Activated CD8-positive, alpha-beta memory T cell treated with anti-CD3 and anti-CD28 coated beads, Interleukin-2, amount 50 U/mL, for 4 hours (primary cell): Measurements from ENCODE around the gene RECK.
"Not testable (repeated sequence)": the region's sequence is repeated elsewhere in the genome, so short reads cannot be mapped to it uniquely, and the experiment has no call there.

Experiments used
- DNase-seq: peaks from one replicate; pipeline ENCODE4 v3.0.0-alpha.2; 2020

RECK gene, protein sequence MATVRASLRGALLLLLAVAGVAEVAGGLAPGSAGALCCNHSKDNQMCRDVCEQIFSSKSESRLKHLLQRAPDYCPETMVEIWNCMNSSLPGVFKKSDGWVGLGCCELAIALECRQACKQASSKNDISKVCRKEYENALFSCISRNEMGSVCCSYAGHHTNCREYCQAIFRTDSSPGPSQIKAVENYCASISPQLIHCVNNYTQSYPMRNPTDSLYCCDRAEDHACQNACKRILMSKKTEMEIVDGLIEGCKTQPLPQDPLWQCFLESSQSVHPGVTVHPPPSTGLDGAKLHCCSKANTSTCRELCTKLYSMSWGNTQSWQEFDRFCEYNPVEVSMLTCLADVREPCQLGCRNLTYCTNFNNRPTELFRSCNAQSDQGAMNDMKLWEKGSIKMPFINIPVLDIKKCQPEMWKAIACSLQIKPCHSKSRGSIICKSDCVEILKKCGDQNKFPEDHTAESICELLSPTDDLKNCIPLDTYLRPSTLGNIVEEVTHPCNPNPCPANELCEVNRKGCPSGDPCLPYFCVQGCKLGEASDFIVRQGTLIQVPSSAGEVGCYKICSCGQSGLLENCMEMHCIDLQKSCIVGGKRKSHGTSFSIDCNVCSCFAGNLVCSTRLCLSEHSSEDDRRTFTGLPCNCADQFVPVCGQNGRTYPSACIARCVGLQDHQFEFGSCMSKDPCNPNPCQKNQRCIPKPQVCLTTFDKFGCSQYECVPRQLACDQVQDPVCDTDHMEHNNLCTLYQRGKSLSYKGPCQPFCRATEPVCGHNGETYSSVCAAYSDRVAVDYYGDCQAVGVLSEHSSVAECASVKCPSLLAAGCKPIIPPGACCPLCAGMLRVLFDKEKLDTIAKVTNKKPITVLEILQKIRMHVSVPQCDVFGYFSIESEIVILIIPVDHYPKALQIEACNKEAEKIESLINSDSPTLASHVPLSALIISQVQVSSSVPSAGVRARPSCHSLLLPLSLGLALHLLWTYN

DNA sequence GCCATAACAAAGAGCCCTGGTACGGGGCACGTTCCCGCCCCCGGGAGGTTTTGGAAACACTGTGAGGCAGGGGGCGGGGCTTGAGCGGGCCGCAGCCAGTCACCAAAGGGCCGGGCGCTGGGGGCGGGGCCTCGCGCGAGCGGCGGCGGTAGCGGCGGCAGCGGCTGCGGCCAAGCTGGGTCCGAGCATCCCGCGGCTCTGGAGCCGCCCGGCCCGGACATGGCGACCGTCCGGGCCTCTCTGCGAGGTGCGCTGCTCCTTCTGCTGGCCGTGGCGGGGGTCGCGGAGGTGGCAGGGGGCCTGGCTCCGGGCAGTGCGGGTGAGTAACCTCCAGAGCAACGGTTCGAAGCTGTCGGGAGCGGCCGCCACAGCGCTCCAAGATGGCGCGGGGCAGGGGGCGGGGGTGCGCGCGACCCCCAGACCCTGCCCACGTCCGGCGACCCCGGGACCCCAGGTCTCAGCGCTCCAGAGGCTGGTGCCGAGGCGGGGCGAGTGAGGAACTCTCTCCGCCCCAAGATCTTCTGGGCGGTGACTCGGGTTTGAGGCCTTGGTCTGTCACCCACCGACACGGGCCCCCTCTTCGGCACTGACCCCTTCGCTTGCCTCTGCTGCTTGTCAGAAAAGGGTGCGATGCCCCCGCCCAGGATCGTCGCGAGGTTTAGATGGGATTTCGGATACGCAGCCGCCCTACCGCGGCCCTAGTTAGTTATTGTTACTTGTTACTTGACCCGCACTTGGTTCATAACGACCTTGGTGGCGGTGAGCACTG, at the start of gene RECK:
Gene RECK (plus strand): TSS at position 134 of the 769 bp plus-strand sequence. CDS start 86 bp downstream, at position 220.
- peak; percentile 90 for DNase-seq

DNA sequence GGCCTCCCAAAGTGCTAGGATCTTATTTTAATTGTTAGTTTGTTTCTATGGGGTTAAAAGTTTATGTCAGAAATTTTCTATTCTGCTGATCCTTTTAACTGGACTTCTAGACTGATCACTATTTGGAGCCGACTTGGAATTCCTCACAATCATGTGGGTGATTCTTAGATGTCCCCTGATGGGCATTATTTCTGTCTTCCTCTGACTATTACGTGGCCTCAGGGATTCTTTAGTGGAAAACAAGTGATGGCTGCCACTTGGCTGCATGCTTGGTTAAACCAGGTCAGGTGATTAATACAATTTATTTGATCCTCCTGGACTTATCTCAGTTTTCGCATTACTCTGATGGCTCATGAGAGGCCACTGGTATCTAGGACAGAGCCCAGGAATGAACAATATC, 46.6 kb upstream of the RECK start:
- DNase-seq, result no peak

DNA sequence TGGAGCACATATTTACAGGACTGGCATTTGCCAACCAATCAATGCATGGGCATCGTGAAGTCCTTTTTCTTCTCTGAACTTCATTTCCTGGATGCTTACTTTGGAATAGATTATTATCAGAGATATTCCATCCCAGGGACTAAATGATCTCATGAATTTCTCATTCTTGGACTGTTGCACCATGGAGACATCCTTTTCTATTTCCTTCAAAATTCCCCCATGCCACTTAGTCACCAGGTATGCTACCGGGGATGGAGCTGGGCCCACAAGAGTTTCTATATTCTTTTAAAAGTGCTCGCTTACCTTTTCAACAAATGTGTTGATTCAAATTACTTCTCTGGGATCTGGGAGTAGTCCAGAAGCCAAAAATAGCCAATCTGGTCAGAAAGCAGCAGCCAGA, 43.6 kb upstream of the RECK start:
- DNase-seq, result not testable (repeated sequence)

DNA sequence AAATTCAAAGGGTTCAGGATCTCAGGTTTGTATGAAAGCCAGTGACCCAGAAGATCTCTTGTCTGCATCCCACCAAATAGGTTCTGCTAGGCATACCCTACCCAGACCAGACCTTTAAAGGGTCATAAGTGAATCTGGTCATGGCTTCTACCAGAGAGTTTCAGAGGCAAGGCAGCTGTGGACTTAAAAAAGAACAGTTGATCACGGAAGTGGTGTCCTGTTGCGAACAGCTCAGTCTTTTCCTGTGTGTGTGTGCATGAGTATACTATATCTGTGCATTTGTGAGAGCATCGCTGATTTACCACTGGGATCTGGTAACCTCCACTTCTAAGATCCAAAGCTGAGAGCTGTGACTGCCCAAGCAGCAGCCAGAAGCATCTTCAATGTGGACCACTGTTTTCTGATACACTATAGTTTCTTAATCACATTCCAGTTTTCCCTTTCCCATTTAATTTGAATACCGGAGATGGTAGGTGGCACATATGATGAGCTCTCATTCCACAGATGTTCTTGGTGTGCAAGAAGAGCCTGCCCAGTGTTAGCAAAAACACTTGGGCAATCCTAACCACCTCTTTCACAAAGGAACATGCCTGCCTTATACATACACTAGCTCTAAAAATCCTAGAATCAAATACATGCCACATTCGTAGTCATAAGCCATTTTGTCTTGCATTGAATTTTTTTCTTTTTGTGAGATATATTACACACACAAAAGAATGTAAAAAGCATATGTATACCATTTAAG, 42.6 kb upstream of the RECK start:
- no peak for DNase-seq

DNA sequence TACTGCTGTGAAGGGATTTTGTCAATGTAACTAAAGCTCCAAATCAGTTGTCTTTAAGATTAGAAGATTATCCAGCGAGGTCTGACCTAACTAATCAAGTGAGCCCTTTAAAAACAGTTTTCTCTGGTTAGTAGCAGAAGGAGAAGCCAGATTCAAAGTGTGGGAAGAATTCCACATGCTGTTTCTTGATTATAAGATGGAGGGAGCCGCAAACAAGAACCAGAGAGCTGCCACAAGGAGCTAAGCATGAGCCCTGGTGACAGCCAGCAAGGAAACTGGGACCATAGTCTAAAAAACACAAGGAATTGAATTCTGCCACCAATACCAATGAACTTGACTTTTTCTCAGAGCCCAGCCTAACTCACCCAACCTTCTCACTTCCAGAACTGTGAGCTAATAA, 41.8 kb upstream of the RECK start:
- no peak for DNase-seq

DNA sequence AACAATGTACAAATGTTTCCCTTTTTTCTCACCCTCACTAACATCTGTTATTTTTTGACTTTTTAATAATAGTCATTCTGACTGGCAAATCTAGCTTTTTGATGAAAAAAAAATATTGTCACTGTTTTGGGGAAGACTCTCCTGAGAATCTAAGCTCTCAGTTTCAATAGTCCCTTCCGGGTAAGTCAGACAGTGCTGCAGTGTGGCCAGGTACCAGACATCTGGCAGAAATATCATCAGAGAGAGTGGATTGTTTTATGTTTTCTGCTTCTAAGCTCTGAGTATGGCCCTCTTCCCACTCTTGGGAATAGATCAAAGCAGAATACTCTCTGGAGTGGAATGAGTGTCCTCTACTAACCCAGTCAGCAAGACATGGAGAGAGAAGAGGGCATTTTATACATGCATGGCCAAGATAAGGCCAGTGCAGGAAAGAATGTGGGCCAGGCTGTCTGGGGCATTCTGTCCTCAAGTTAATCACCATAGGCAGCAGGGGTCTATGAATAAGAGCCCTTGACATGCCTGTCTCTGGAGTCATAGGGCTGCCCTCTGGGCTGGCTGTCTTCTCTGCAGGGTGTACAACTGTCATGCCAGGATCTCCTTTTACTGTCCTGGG, 40.2 kb upstream of the RECK start:
- DNase-seq, result no peak

DNA sequence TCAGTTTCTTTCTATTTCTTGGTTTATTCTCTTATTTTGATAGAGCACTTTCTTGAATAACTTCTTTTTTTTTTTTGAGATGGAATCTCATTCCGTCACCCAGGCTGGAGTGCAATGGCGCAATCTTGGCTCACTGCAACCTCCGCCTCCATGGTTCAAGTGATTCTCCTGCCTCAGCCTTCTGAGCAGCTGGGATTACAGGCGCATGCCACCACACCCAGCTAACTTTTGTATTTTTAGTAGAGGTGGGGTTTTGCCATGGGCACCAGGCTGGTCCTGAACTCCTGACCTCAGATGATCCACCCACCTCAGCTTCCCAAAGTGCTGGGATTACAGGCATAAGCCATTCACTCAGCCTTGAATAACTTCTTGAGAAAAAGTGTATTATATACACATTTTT, 39.7 kb upstream of the RECK start:
- DNase-seq, result not testable (repeated sequence)

DNA sequence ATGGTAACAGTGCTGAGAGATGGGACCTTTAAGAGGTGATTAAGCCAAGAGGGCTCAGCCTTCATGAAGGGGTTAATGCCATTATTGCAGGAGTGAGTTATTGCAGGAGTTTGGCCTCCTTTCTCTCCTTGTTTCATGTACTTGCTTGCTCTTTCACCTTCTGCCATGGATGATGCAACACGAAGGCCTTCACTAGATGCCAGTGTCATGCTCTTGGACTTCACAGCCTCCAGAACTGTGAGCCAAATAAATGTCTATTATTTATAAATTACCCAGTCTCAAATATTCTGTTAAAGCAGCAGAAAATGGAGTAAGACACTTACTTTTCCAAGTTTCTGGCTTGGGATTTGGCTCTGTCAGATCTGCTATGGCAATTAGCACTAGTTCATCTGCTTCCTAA, 38.4 kb upstream of the RECK start:
- no peak for DNase-seq

DNA sequence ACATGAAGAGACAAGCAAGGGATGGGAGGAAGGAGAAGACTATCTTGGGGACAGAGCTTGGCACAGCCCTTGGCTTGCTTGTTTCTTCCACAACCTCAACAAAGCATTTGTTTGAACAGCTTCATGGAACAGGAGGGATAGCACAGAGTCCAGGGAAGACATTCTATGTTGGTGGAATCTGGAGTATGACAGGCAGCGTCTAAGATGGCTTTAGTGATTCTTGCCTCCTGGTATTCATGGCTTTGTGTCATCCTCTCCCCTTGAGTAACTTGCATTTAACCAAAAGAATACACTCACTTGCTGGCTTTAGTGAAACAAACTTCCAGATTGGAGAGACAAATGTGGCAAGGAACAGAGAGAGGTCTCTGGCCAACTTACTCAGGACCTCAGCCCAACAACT, 30.8 kb upstream of the RECK start:
- DNase-seq, result no peak

DNA sequence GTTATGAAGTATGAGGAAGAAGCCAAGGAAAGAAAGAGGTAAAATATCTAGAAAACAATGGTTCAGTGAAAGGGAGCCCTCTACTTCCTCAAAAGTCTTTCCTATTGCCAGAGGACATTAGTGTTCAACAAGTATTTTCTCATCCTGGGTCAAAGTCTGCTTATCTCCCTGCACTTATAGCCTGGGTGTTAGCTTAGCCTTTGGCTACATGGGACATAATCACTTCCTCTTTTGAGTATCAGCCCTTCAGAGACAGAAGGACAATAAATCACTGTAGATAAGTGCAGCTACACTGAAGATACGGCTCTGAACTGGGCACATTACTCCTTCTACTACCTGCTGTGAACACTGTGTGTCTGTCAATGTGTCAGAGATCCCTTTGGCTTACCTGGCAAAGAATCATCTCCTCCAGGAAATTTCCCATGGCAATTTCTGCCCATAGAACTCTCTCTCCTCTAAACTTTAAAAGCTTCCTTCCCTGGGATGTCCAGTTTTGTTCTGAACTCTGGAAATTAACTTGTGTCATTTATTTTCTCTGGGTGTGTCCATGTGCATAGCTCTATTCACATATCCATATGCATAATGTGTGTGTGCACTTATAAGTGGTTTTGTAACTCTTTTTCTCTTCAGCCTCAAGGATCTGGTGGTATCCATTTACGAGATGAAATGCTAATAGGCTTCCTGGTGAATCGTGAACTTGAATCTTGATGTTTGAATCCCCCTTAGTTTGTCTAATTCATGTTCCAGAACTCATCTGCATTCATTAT, 30.0 kb upstream of the RECK start:
- no peak for DNase-seq

DNA sequence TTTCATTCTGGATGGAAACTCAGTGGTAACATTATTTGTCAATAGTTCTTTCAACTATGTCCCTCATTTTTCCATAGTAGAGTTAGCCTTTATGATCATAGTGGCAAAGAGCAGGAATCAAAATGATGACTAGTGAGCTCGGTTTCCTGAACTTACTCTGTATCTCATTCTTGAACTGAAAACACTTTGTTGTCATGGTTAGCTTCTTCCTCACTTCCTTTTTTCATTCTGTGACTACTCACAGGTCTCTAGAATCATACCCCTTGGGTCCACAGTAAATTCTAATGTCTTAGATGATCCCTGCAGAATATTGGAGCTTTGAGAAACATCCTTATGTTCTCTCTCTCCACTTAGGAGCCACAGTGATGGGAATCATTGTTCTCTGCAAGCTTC, 29.4 kb upstream of the RECK start:
- DNase-seq, result no peak

DNA sequence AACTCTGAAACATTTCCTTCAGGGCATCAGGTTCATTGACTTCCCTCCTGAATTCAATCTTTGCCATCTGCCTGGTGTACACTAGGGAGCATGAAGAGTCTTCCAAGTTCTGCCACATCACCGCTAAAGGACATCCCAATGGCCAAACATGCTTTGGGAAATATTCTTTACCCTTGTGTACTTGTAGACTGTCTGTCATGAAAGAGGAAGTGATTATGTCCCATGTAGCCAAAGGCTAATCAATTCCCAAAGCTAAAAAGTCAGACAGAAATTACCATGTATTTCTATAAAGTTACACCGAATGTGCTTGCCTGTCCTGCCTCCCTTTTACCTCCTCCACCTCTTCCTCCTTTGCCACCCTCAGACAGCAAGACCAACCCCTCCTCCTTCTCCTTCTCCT, 28.9 kb upstream of the RECK start:
- DNase-seq, result no peak

DNA sequence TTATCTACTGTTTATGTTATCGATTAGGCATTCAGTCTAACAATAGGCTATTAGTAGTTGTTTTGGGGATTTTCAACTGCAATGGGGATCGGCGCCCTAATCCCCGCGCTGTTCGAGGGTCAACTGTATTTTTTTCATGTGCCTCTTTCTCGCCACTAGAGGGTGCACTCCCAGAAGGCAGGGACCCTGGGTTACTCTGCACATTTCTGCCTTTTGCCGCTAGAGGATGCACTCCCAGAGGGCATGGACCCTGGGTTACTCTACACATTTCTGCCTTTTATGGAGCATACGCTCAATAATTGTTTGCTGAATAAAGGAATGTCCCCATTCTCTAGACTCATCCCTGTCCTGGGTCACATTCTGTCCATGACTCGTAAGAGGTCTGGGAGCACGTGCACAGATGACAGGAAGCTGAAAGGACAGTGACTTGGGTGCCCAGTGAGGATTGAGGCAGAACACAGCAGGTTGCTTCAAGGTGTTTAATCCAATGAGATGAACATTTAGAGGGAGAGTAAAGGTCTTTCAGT, 27.9 kb upstream of the RECK start:
- peak; percentile 53 for DNase-seq

DNA sequence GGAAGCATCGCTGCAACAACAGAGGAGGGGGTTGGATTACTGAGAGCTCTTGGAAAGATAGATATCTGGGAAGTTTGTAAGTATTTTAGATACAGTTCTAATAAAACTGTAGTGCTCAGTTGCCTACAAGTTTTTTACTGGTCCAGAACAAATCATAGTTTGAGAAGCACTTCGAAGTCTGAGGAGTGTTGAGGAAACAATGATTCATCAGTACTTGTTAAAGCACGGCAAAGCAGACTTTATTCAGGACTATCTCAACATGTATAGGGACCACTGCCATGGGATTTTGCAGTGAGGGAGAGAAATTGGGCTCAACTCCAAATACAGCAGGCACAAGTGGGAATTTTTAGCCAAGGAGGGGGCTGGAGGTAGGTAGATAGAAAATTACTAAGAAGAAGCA, 25.3 kb upstream of the RECK start:
- no peak for DNase-seq

DNA sequence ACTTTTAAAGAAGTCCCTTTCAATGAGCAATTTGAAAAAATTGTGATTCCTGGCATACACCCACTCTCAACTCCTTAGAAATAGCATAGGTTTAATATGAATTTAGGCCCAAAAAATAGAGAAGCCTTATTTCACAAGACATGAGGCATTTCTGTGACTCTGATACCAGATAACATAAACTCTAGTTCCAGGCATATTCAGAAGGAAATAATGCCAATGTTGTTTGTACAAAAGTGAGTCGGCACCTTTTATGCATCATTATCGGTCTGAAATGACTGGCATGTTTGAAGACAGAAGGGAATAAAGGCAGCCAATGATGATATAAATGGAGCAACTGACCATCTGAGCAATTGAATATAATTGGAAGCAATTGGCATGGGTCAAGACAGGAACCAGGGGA, 19.4 kb upstream of the RECK start:
- no peak for DNase-seq

DNA sequence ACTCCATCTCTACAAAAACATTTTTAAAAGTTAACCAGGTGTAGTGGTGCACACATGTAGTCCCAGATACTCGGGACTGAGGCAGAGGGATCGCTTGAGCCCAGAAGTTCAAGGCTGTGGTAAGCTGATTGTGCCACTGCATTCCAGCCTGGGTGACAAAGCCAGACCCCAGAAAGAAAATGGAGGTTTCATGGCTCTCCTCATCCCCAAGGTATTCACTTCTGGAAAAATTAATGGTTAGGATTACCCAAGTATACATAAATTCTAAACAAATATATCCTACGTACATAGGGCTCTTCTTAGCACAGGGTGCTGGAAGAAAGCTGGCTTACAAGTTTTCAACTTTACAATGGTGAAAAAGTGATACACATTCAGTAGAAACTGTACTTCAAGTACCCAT, 18.6 kb upstream of the RECK start:
- DNase-seq, result no peak

DNA sequence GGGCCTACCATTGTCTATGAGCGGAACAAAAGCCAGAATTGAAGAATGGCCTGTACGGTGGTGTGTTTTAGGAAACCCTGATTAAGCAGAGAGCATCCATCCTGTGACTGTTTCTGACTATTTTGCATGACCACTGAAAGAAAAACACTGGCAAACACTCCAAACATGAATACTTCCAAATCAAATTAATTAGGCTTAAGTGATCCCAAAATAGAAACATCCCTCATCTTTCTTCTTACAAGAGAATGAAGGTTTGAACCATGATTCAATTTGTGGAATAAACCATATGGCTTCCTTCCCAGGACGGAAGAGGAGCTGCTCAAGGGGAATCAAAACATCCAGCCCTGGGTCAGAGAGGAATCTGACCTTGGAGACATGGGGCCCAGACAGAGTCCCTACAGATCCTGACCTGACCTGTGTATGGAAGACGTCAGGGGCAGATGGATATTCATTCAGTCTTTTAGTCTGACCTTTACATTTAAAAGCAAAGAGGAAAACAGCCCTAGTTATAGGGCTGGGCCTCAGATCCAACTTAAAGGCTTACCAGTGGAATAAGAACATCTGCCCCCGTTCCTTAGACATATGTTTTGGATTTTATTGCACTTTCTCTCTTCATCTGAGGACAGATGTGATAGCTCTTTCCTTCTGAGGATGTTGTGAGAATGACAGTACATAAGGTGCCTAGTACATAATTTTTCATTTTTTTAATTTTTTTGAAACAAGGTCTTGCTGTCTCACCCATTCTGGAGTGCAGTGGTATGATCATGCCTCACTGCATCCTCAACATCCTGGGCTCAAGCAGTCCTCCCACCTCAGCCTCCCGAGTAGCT, 17.6 kb upstream of the RECK start:
- DNase-seq, result no peak

DNA sequence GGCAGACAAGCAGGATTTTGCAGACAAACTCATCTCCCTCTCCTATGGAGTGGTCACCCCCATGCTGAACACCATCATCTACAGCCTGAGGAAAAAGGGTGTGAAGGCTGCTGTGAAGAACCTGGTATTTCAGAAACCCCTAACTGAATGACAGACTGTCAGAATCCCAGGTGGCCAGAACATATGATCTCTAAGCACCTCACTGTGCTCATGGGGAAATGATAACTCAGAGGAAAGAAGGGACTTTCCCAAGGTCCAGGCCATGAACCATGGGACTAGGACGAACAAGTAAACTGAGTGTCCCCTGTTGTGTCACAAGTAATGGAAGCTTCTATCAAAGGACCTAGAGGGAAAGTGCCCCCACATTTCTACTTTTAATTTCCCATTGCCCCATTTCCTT, 14.7 kb upstream of the RECK start:
- DNase-seq, result no peak

DNA sequence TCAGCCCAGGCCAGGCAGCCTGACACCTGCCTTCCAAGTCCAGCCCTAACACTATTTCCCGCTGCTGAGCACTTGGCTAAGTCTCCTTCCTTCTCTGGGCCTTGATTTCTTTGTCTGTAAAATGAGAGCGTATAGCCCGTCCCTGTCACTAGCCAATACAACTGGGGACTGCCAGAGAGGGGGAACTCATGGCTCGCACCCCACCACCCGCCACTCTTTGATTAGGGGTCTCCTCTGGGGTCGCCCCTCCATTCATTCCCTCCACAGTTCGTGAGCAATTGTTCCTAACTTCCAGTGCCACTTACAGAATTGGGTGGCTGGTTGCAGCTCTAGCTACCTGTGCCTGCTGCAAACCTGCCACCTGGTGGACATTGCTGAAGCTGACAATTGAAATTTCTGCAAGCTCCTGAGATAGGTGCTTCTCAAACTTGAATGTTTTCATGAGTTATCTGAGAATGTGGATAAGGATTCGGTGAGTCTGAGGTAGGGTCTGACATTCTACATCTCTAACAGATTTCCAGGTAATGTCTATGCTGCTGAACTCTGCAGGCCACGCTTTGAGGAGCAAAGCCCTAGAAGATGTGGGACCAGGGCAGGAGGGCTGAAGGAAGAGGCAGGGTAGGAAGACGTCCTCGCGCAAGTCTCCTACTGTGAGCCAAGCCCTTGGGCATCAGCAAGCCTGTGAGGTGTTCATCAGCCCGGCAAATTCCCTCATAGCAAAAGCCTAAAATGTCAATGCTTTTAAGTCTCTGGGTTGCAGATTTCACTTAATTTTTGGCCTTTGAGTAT, 13.3 kb upstream of the RECK start:
- DNase-seq, result peak; percentile 62
